ENCODE measurements around the gene DNPH1. TPM values are rescaled to one million over a fixed set of nuclear protein-coding genes. Genes with fewer than 3 reads are reported as not detected.

DNPH1 gene
- total RNA-seq, 1 donor = 32.9 TPM

- no peak overlapping the region for H3K27ac ChIP-seq (ENCODE audit: low read depth, low read length)
- H3K4me3 ChIP-seq (ENCODE audit: insufficient read depth, low read length) = no peak overlapping the region
- H3K79me2 ChIP-seq (ENCODE audit: insufficient read depth, low read length) = no peaks in the 10 kb centered on the region
- H3K27me3 ChIP-seq (ENCODE audit: insufficient read depth, low read length) = no peaks in the 10 kb centered on the region
- no peaks in the 10 kb centered on the region for H4K20me1 ChIP-seq (ENCODE audit: insufficient read depth, low read length)
- DNase-seq (ENCODE audit: insufficient read length, low spot score, missing footprints) = peak; percentile 37
- H3K4me1 ChIP-seq (ENCODE audit: insufficient read depth, low read length) = no peaks in the 10 kb centered on the region
- H3K36me3 ChIP-seq (ENCODE audit: insufficient read depth, low read length) = peaks cover 35% of the 10 kb centered on the region
- no peaks in the 10 kb centered on the region for H3K9me3 ChIP-seq (ENCODE audit: low read depth, low read length)
- no peak for TF ChIP-seq CTCF (IDR thresholded peaks at IDR 0.05; ENCODE audit: extremely low read depth, low read depth, low read length)
- no peak overlapping the region for H3K4me2 ChIP-seq (ENCODE audit: insufficient read depth, low read length)
- no peak overlapping the region for H2AFZ ChIP-seq (ENCODE audit: low read length)
Observed at GRCh38 chr6:43217351-43217750, 11.9 kb downstream of the DNPH1 start.

DNA sequence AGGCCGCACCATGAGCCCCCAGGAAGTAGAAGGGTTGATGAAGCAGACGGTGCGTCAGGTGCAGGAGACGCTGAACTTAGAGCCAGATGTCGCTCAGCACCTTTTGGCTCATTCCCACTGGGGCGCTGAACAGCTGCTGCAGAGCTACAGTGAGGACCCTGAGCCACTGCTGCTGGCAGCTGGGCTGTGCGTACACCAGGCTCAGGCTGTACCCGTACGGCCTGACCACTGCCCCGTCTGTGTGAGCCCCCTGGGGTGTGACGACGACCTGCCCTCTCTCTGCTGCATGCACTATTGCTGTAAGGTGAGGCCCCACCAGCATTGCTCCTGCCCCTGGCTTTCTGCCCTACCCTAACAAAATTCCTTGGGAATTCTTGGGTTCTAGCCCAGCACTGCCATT lies 13.1 kb downstream of the DNPH1 start:
- Histone ChIP-seq H3K36me3 (ENCODE audit: insufficient read depth, low read length) (peaks cover 35% of the 10 kb centered on the region), H3K4me3 (ENCODE audit: insufficient read depth, low read length) (no peak overlapping the region), H3K27me3 (ENCODE audit: insufficient read depth, low read length) (no peaks in the 10 kb centered on the region), H3K79me2 (ENCODE audit: insufficient read depth, low read length) (no peaks in the 10 kb centered on the region), H3K27ac (ENCODE audit: low read depth, low read length) (no peak overlapping the region), H4K20me1 (ENCODE audit: insufficient read depth, low read length) (no peaks in the 10 kb centered on the region), H2AFZ (ENCODE audit: low read length) (no peak overlapping the region), H3K9me3 (ENCODE audit: low read depth, low read length) (no peaks in the 10 kb centered on the region), H3K4me2 (ENCODE audit: insufficient read depth, low read length) (no peak overlapping the region), H3K4me1 (ENCODE audit: insufficient read depth, low read length) (no peaks in the 10 kb centered on the region)
- no peak for TF ChIP-seq CTCF (IDR thresholded peaks at IDR 0.05; ENCODE audit: extremely low read depth, low read depth, low read length)
- DNase-seq (ENCODE audit: insufficient read length, low spot score, missing footprints) = peak; percentile 55

DNA sequence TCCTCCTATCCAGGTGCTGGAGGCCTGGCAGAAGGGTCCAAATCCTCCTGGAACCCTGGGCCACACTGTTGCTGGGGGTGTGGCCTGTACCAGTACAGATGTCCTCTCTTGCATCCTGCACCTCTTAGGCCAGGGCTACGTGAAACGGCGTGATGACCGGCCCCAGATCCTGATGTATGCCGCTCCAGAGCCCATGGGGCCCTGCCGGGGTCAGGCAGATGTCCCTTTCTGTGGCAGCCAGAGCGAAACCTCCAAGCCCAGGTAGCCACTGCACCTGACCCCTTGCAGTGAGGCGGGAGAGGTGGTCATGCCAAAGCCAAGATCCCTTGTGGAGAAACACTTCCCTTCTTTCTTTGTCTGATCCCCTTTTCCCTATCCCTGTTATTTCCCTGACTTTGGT lies 14.2 kb downstream of the DNPH1 start:
- Histone ChIP-seq H3K79me2 (ENCODE audit: insufficient read depth, low read length) (no peaks in the 10 kb centered on the region), H3K4me3 (ENCODE audit: insufficient read depth, low read length) (no peak overlapping the region), H3K36me3 (ENCODE audit: insufficient read depth, low read length) (peaks cover 30% of the 10 kb centered on the region), H3K27ac (ENCODE audit: low read depth, low read length) (no peak overlapping the region), H3K4me1 (ENCODE audit: insufficient read depth, low read length) (no peaks in the 10 kb centered on the region), H2AFZ (ENCODE audit: low read length) (no peak overlapping the region), H4K20me1 (ENCODE audit: insufficient read depth, low read length) (no peaks in the 10 kb centered on the region), H3K4me2 (ENCODE audit: insufficient read depth, low read length) (no peak overlapping the region), H3K27me3 (ENCODE audit: insufficient read depth, low read length) (no peaks in the 10 kb centered on the region), H3K9me3 (ENCODE audit: low read depth, low read length) (no peaks in the 10 kb centered on the region)
- no peak for TF ChIP-seq CTCF (IDR thresholded peaks at IDR 0.05; ENCODE audit: extremely low read depth, low read depth, low read length)
- DNase-seq (ENCODE audit: insufficient read length, low spot score, missing footprints) = no peak

DNA sequence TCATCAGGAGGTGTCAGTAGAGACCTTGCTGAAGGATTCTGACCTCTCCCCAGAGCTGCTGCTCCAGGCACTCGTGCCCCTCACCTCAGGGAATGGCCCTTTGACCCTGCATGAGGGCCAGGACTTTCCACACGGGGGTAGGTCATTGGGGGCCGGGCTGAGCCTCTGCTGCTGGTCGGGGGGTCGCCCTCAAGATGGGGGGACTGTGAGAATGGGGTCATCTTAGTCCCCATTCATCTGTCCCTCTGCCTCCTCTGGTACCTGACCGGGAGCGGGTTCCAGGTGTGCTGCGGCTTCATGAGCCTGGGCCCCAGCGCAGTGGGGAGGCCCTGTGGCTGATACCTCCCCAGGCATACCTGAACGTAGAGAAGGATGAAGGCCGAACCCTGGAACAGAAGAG lies 15.8 kb downstream of the DNPH1 start:
- H3K27ac ChIP-seq (ENCODE audit: low read depth, low read length) = no peak overlapping the region
- H2AFZ ChIP-seq (ENCODE audit: low read length) = no peak overlapping the region
- H3K27me3 ChIP-seq (ENCODE audit: insufficient read depth, low read length) = no peaks in the 10 kb centered on the region
- no peaks in the 10 kb centered on the region for H3K79me2 ChIP-seq (ENCODE audit: insufficient read depth, low read length)
- H3K4me1 ChIP-seq (ENCODE audit: insufficient read depth, low read length) = no peaks in the 10 kb centered on the region
- H3K36me3 ChIP-seq (ENCODE audit: insufficient read depth, low read length) = peaks cover 34% of the 10 kb centered on the region
- H3K9me3 ChIP-seq (ENCODE audit: low read depth, low read length) = no peaks in the 10 kb centered on the region
- no peak for DNase-seq (ENCODE audit: insufficient read length, low spot score, missing footprints)
- no peak overlapping the region for H3K4me3 ChIP-seq (ENCODE audit: insufficient read depth, low read length)
- H4K20me1 ChIP-seq (ENCODE audit: insufficient read depth, low read length) = no peaks in the 10 kb centered on the region
- no peak overlapping the region for H3K4me2 ChIP-seq (ENCODE audit: insufficient read depth, low read length)
- no peak for TF ChIP-seq CTCF (IDR thresholded peaks at IDR 0.05; ENCODE audit: extremely low read depth, low read depth, low read length)
